Stimulated activated CD8-positive, alpha-beta memory T cell treated with anti-CD3 and anti-CD28 coated beads, Interleukin-2, amount 100 ng/mL, for 1 hour (primary cell): ENCODE measurements around the gene ENPP7.

Experiments
- DNase-seq, 2 donors: peaks; one replicate each; pipeline ENCODE4 v3.0.0-alpha.2; 2020; ENCODE audit warnings: low read depth in 2 of 2

The ENPP7 gene

DNA sequence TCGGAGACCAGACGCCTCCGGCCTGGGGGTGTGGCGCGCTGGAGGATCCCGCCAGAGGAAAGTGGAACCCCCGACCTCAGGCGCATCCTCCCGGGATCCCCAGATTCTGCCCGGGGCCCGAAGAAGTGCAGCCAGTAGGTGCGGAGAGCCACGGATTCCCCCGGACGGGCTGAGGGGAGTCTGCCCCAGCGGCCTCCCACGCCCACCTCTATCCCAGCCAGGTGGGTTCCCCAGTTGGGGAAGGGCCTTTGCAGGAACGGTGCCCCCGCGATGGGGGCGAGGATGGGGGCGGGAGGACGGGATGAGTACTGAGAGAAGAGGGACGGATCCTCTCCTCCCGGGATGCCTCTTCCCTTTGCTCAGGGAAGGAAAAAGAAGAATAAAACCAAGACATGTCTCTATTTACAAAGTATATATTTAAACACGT is 61.0 kb downstream of the ENPP7 start:
- no peak for DNase-seq
